Neural cell (in vitro differentiated cells): ENCODE data around the gene LRRC45.

Experiments
- CTCF ChIP-seq: fragments of 450-650 bp; IDR thresholded peaks from 2 replicates; pipeline ENCODE4 v1.5.1; 2014; ENCODE audit warnings: antibody characterized with exemption, mild to moderate bottlenecking, moderate library complexity; ENCODE audit not compliant: poor library complexity, severe bottlenecking
- POLR2AphosphoS5 ChIP-seq: IDR thresholded peaks from 2 replicates; pipeline ENCODE4 v1.6.1; 2012
- TAF1 ChIP-seq: IDR thresholded peaks from 2 replicates; pipeline ENCODE4 v1.6.1; 2012; ENCODE audit warnings: low read depth
- TF ChIP-seq, protein P1 (sequence below): IDR thresholded peaks from 2 replicates; pipeline ENCODE4 v1.6.1; 2012; ENCODE audit warnings: borderline replicate concordance

- TF ChIP-seq CTCF (no peak), TAF1 (no peak), POLR2AphosphoS5 (no peak)
- TF ChIP-seq, protein P1, sequence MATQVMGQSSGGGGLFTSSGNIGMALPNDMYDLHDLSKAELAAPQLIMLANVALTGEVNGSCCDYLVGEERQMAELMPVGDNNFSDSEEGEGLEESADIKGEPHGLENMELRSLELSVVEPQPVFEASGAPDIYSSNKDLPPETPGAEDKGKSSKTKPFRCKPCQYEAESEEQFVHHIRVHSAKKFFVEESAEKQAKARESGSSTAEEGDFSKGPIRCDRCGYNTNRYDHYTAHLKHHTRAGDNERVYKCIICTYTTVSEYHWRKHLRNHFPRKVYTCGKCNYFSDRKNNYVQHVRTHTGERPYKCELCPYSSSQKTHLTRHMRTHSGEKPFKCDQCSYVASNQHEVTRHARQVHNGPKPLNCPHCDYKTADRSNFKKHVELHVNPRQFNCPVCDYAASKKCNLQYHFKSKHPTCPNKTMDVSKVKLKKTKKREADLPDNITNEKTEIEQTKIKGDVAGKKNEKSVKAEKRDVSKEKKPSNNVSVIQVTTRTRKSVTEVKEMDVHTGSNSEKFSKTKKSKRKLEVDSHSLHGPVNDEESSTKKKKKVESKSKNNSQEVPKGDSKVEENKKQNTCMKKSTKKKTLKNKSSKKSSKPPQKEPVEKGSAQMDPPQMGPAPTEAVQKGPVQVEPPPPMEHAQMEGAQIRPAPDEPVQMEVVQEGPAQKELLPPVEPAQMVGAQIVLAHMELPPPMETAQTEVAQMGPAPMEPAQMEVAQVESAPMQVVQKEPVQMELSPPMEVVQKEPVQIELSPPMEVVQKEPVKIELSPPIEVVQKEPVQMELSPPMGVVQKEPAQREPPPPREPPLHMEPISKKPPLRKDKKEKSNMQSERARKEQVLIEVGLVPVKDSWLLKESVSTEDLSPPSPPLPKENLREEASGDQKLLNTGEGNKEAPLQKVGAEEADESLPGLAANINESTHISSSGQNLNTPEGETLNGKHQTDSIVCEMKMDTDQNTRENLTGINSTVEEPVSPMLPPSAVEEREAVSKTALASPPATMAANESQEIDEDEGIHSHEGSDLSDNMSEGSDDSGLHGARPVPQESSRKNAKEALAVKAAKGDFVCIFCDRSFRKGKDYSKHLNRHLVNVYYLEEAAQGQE: no peak
Observed at GRCh38 chr17:81998691-81999438, 24.2 kb upstream of the LRRC45 start.
